HuH-7.5 (cell line): ENCODE data around the gene CEP63.
A peak's percentile ranks its signal among the peaks of the same experiment; 100 is the strongest.

ENCODE experiments used
- DNase-seq: peaks from one replicate; pipeline ENCODE4 v3.0.0; 2011; ENCODE audit warnings: low spot score

The CEP63 gene

GRCh38 chr3:134468519-134468918 lies 17.3 kb upstream of the CEP63 start:
- no peak for DNase-seq

GRCh38 chr3:134471521-134472193 lies 14.2 kb upstream of the CEP63 start:
- no peak for DNase-seq

GRCh38 chr3:134472831-134473230 lies 13.0 kb upstream of the CEP63 start:
- DNase-seq, result no peak

DNA sequence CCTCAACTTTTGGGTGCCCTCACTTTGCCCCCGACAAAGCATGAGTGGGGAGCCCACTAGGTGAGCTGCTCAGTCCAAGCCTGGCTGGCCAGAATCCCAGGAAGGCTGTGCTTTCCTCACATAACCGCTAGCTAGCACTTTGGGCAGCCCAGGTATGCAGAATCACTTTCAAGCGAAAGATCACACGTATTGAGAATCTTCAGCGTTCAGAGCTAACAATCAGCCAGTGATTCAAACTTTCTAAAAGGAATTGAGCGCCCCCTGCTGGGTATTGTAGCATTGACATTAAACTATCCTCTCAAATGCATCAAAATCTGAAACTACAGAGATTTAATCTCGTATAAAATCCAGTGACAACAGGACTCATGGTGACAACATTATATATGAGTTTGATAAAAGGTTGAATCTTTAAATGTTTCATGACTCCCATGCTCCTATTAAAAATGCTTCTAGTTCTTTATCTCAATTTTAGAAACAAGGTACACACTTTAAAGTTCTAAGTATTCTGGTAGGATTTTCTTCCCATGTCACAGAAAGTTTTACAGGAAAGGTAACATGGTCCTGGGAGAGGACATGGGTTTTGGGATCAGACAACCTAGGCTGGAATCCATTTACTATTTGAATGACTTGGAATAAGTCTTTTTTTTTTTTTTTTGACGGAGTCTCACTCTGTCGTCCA lies 11.8 kb upstream of the CEP63 start:
- DNase-seq, result no peak

DNA sequence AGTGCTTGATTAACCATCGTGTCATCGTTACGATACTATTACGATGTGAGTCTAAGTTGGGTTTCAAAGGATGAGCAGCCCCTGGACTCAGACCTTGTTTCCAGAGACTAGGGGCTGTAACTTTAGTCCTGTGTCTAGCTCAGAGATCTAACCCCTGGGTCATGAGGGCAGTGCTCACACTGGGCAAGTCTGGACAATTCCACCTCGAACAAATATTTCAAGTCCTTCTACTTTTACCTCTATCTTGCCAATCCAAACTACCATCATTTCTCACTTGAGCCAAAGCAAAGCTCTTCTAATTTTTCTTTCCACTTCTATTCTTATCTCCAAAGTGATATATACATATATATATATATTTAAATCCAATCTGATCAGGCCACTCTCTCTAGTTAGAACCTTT lies 10.9 kb upstream of the CEP63 start:
- no peak for DNase-seq

DNA sequence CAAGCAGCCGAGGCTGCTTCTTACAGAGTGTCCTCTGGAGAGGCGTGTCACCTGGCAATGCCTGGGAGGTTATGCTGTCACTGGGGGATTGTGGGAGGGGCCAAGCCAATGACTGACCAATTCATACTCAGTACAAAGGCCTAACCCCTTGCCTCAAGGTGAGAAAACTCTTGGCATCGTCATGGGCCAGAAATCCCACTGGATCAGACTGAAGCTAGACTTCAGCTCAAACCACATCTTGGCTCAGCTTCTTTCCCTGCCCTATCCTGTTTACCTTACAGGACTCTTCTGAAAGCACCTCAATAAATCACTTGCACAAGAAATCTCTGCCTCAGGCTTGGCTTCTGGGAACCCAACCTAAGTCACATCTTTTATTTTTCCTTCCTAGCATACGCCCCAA lies 9.6 kb upstream of the CEP63 start:
- no peak for DNase-seq

DNA sequence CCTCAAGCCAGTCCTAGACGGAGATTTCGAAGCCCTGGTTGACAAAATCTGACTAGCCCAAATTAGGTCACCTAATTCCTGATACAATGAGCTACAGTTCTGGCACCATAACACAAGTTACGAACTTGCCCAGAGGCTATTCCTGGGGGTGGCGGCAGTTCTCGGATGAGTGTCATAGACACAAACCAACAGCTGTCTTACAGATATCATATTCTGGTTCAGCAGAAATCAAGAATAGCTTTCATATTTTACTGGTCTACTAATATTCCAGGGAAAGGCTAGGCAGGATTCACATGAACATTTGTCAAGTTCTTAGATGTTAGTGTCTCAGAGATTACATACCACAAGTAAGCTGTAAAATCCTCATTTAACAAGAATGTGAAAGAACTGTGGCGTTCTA lies 8.9 kb upstream of the CEP63 start:
- no peak for DNase-seq

DNA sequence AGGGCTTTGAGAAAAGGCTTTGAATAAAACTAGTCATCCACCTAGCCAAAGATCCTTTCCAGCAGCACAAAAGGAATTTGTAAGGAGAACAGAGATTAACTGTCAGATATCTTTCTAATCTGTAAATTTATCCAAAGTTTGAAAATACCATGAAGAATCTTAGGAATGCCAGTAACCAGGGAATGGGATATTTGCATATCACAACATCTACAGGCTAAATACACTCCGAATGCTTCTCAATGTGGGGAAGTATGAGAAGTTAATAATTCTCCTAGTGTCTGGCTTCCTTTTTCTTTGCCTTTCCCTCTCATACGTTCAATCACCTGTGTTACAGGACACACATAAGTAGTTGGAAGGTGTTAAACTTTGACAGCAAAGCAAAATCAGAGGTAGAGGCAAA lies 7.9 kb upstream of the CEP63 start:
- no peak for DNase-seq

- DNase-seq, result no peak
These were observed 5.3 kb upstream of the CEP63 start for GRCh38 chr3:134480546-134480945.

GRCh38 chr3:134481166-134481565 lies 4.7 kb upstream of the CEP63 start:
- DNase-seq, result no peak

- no peak for DNase-seq
These were observed 3.2 kb upstream of the CEP63 start for GRCh38 chr3:134482622-134483021.

DNA sequence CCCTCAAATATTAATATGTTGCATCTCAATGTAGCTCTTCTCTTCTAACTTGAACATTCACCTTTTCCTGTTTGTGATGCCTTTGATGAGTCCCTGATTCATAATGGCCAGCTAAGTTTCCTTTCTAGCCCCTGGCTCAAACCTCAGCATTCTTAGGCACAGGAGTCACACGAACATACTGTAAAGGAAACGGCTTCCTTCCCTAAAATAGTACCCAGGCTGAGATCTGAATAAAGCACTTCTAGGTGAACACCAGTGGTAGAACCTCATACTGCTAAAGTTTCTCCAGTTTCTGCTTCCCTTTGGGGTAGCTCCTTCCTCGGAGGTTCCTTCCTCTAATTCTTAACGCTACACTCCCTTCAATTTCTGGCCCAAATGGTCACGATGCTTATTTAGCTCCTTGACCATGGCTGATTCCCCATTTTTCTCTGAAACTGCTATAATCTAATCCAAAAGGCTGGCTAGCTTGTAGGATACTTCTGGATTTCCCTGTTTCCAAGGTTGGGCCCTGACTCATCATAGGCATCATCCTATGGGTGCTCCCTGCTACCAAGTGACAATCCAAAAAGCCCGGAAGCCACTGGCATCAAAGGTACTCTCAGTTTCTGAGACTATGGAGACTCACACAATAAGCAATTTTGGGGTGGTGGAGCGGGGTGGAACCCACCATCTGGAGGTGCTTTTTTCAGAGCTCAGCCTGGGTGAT lies 2.5 kb upstream of the CEP63 start:
- no peak for DNase-seq

DNA sequence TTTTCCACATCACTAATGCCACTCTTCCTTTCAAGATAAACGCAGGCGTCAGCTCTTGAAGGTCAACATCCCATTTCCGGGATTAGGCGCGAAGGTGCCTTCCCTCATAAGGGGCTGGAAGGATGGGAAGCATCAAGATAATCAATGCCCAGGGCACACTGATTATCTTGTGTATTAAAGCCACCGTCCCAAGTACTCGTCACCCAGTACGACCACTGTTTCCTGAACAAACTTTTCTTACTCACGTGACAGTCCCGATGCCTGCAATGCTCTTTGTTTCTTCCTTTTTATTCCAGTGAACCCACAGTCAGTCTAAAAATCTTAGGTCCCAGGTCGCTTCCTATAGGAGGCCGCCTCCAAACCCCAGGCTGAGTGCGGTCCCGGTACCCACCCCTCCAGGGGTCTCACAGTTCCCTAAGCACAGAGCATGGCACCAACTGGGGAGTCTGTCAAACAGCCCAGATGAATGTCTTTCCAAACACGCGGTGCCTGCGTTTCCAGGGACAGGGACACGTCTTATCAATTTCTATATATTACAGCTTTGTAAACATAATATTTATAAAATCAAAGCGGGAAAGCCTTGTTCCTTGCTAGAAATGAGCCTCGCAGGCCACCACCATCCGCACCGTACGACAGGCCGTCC lies 661 bp upstream of the CEP63 start:
- peak; percentile 39 for DNase-seq

GRCh38 chr3:134486577-134487041 lies 752 bp downstream of the CEP63 start:
- DNase-seq, result no peak

DNA sequence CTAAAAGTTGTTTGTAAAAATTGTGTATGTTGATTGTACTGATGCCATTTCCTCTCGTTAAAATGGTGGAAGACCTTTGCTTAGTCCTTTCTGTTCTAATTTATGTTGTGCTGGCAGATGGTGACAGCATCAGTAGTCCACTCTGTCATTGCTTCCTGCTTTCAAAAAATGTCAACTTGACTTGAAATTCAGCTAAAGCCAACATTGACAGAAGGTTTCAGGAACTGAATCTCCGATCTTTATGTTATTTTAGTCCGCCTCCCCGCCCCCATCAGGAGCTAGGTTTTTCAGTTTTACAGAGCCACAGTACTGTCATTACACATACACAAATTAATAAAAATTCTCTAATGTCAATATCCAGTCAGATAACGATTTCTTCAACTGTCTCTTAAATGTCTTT lies 1.5 kb downstream of the CEP63 start:
- DNase-seq, result no peak

DNA sequence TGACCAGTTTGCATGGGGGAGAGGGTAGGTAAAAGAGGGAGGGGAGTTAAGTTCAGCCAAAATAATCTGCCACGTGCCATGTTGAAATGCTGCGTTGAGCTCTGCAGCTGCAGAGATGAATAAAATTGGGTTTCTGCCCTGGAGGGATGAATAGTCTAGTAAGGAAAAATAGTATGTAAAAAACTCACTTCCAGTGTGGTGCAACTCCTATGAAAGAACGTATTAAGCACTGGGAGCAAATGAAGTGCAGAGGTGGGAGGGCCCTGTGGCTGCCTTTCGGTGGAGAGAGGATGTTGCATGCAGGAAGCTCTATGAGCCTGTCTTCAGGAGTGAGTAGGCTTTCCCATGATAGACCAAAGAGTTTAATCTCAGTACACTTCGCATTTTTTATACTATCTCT lies 8.6 kb downstream of the CEP63 start:
- DNase-seq, result no peak

DNA sequence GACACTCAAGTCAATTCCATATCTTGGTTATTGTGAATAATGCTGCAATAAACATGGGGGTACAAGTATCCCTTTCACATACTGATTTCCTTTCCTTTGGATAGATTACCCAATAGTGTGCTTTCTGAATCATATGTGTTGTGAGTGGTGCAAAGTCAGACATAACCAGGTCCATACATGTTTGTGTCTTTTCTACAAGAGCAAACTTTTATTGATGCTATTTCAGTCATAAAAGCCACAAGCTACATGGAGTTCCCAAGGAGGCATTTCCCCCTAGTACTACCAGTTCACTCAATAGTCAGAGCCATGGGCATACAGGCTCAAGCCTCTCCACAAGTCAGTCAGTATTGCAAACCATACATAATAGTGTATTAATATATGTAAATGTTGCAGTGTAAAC lies 10.1 kb downstream of the CEP63 start:
- DNase-seq, result no peak

DNA sequence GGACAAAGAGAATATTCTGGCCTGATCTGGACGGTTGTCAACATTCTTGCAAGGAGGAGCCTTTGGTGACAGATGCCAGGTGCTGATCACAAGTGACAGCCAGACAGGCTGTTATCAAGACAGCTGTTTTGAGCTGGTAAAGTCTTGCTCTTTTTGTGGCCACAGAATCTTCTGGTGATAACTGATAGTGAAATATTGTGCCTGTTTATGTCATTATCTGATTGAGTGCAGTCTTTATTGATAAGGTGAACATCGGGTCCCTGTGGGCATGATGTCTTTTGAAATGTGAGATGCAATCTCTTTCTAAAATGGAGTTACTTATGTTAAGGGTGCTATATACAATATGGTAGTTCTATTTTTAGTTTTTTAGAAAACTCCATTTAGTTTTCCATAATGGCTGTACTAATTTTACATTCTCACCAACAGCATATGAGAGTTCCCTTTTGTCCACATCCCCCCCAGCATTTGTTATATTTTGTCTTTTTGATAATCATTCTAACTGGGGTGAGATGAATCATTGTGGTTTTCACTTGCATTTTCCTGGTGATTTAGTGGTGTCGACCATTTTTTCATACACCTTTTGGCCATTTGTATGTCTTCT lies 10.7 kb downstream of the CEP63 start:
- no peak for DNase-seq

GRCh38 chr3:134503266-134503665 lies 17.4 kb downstream of the CEP63 start:
- DNase-seq, result no peak

DNA sequence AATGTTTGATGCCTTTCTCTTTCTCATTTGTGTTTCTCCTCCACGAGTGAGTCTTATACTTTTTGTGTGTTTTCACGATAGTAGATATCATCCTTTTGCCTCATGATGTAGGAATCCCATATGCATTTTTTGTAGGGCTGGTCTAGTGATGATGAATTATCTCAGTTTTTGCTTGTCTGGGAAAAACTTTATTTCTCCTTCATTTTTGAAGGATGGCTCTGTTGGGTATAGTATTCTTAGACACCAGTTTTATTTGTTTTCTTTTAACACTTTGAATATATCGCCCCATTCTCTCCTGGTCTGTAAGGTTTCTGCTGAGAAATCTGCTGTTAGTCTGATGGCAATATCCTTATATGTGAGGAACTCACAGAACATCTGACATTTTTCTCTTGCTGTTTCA lies 18.3 kb downstream of the CEP63 start:
- DNase-seq, result no peak

DNA sequence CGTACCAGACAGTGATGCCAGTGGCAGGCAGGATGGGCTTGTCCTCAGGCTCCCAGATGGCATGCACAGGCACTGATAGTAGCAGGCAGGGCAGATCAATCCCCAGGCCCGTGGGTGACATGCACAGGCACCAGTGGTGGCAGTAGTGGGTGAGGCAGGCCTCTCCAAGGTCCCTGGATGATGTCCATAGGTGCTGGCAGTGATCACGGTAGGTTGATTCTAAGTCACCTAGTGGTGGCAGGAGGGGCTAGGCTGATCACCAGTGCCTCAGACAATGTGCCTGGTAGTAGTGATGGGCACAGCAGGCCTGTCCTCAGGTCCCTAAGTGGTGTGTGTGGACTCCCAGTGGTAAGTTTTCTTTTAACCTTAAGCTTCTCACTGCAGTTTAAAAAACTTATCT lies 19.6 kb downstream of the CEP63 start:
- no peak for DNase-seq

DNA sequence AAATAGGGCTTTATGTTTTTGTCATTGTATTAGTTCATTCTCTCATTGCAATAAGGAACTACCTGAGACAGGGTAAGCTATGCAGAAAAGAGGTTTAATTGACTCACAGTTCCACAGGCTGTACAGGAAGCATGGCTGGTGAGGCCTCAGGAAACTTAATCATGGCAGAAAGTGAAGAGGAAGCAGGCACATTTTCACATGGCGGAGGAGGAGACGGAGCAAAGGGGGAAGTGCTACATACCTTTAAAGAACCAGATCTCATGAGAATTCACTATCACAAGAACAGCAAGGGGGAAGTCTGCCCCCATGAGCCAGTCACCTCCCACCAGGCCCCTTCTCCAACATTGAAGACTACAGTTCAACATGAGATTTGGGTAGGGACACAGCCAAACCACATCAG lies 25.6 kb downstream of the CEP63 start:
- no peak for DNase-seq
